Activated naive CD8-positive, alpha-beta T cell (primary cell): ENCODE data around the gene GRIA3.

Experiments used
- H3K27ac Mint-ChIP-seq: one replicate; pipeline ENCODE4 v1.8.0; 2021; ENCODE audit warnings: mixed read lengths
- H3K27me3 Mint-ChIP-seq: one replicate; pipeline ENCODE4 v1.8.0; 2021; ENCODE audit warnings: mixed read lengths
- H3K36me3 Mint-ChIP-seq: one replicate; pipeline ENCODE4 v1.8.0; 2021; ENCODE audit warnings: mixed read lengths
- H3K4me1 Mint-ChIP-seq: one replicate; pipeline ENCODE4 v1.8.0; 2021; ENCODE audit warnings: low read depth, mixed read lengths
- H3K4me3 Mint-ChIP-seq: one replicate; pipeline ENCODE4 v1.8.0; 2021; ENCODE audit warnings: mild to moderate bottlenecking, mixed read lengths
- H3K9me3 Mint-ChIP-seq: one replicate; pipeline ENCODE4 v1.8.0; 2021; ENCODE audit warnings: low read depth, mixed read lengths

Gene GRIA3

GRCh38 chrX:123217728-123218127, 33.6 kb downstream of the GRIA3 start:
- Mint-ChIP-seq H3K9me3 (no peaks in the 10 kb centered on the region), H3K27me3 (peaks cover 1% of the 10 kb centered on the region), H3K27ac (no peak overlapping the region), H3K4me1 (no peaks in the 10 kb centered on the region), H3K36me3 (no peaks in the 10 kb centered on the region), H3K4me3 (no peak overlapping the region)

DNA sequence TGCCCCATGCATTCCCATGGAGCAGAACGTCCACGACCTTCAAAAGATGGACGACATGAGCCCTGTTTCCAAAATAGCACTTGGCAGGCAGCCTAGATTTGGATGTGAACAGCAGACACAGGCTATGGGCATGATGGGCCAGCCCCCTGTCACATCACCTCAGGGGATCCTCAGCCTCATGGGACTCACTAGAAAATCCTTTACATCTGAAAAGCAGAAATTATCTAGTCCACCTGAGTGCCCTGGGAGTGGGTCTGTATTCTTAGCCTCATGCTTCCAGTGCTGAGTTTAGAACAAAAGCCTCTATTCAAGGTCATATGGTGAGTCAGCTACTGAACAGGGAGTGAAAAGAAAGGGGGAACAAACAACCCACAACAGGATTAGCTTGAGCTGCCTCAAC, 35.8 kb downstream of the GRIA3 start:
- Mint-ChIP-seq H3K4me3 (no peak overlapping the region), H3K4me1 (no peaks in the 10 kb centered on the region), H3K9me3 (no peaks in the 10 kb centered on the region)

GRCh38 chrX:123222920-123223319, 38.8 kb downstream of the GRIA3 start:
- H3K27me3 Mint-ChIP-seq: no peaks in the 10 kb centered on the region
- H3K4me3 Mint-ChIP-seq: no peak overlapping the region
- H3K9me3 Mint-ChIP-seq: no peaks in the 10 kb centered on the region
- no peak overlapping the region for H3K27ac Mint-ChIP-seq
- no peaks in the 10 kb centered on the region for H3K4me1 Mint-ChIP-seq
- H3K36me3 Mint-ChIP-seq: no peaks in the 10 kb centered on the region

More for the DNA sequence above, 35.8 kb downstream of the GRIA3 start:
- Mint-ChIP-seq H3K36me3 (no peaks in the 10 kb centered on the region), H3K27ac (no peak overlapping the region), H3K27me3 (no peaks in the 10 kb centered on the region)

GRCh38 chrX:123223409-123223808, 39.3 kb downstream of the GRIA3 start:
- H3K4me1 Mint-ChIP-seq: no peaks in the 10 kb centered on the region
- no peaks in the 10 kb centered on the region for H3K9me3 Mint-ChIP-seq
- no peak overlapping the region for H3K27ac Mint-ChIP-seq
- no peak overlapping the region for H3K4me3 Mint-ChIP-seq
- H3K27me3 Mint-ChIP-seq: no peaks in the 10 kb centered on the region
- H3K36me3 Mint-ChIP-seq: no peaks in the 10 kb centered on the region

GRCh38 chrX:123223859-123224258, 39.8 kb downstream of the GRIA3 start:
- Mint-ChIP-seq H3K9me3 (no peaks in the 10 kb centered on the region), H3K27me3 (no peaks in the 10 kb centered on the region), H3K27ac (no peak overlapping the region), H3K36me3 (no peaks in the 10 kb centered on the region), H3K4me3 (no peak overlapping the region), H3K4me1 (no peaks in the 10 kb centered on the region)

DNA sequence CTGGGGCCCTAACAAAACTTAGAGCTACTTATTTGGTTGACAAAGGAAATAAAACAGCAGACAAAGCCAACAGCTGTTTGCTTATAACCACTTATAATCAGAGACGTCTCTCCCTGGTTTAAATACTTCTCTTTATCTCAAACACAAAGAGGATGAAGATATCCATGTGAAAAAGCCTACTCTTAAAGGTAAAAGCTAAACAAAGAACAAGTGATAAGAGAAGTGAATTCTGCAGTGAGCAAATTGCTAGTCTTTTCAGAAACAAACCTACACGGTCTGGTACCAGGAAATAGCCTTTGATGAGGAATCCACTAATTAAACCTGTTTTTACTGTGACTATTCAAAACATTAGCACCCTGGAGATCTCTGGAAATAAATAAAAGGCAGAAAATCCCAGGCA, 46.7 kb downstream of the GRIA3 start:
- H3K27ac Mint-ChIP-seq: no peak overlapping the region
- H3K4me1 Mint-ChIP-seq: no peaks in the 10 kb centered on the region
- H3K36me3 Mint-ChIP-seq: no peaks in the 10 kb centered on the region
- H3K27me3 Mint-ChIP-seq: no peaks in the 10 kb centered on the region
- no peaks in the 10 kb centered on the region for H3K9me3 Mint-ChIP-seq
- H3K4me3 Mint-ChIP-seq: no peak overlapping the region

DNA sequence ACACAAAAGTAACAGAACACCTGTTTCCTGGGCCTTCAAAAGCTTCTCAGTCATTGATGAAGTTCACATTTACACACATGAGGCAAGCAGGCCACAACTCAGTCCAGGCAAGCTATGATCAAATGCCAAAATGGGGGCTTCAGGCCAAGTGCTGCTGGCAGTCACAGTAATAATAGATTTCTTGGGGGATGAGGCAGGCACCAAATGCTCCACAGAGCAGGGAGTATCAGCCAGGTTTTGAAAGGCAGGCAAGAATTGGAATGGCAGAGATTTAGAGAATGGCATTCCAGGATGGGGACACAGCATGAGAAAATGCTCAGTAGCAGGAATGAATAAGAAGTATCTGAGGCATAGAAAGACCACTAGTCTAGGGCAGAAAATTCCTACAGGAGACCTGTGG, 52.8 kb downstream of the GRIA3 start:
- H3K4me1 Mint-ChIP-seq: no peaks in the 10 kb centered on the region
- no peaks in the 10 kb centered on the region for H3K9me3 Mint-ChIP-seq
- H3K36me3 Mint-ChIP-seq: no peaks in the 10 kb centered on the region
- no peak overlapping the region for H3K27ac Mint-ChIP-seq
- H3K4me3 Mint-ChIP-seq: no peak overlapping the region
- H3K27me3 Mint-ChIP-seq: peaks cover 2% of the 10 kb centered on the region

DNA sequence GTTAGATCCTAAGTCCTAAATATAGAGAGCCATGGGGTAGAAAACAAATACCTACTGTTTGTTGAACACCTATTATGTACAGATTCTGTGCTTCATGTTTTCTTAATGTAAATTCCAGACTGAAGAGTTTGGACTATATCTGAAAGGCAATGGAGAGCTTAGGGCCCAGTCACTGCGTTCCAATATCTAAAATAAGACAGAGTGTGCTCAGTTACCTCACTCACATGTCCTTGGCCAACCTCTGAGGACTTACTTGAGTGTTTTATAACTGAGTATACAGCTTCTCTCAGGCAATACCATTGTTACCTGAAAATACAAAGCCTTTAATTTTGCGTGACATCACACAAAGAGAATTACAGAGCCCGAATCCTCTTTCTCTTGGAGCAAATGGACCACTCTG, 53.2 kb downstream of the GRIA3 start:
- no peak overlapping the region for H3K4me3 Mint-ChIP-seq
- no peak overlapping the region for H3K27ac Mint-ChIP-seq
- no peaks in the 10 kb centered on the region for H3K9me3 Mint-ChIP-seq
- H3K4me1 Mint-ChIP-seq: no peaks in the 10 kb centered on the region
- peaks cover 2% of the 10 kb centered on the region for H3K27me3 Mint-ChIP-seq
- H3K36me3 Mint-ChIP-seq: no peaks in the 10 kb centered on the region

GRCh38 chrX:123254457-123254856, 70.4 kb downstream of the GRIA3 start:
- Mint-ChIP-seq H3K9me3 (no peaks in the 10 kb centered on the region), H3K4me1 (no peaks in the 10 kb centered on the region), H3K4me3 (no peak overlapping the region), H3K36me3 (no peaks in the 10 kb centered on the region), H3K27ac (no peak overlapping the region), H3K27me3 (peaks cover 2% of the 10 kb centered on the region)

DNA sequence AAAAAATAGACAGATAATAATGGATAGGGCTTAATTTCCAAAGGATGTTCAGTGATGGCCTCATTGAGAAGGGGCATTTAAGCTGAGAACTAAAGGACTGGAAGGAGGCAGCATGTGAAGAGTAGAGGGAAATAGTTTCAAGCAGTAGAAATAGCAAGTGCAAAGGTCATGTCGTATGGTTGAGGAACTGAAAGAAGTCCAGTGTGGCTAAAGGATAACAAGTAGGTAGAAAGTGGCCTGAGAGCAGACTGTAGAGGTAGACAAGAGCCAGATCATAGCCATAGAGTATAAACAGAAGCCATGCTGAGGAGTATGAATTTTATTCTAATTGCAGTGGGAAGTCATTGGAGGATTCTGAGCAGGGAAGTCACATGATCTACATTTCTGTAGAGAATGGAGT, 72.3 kb downstream of the GRIA3 start:
- Mint-ChIP-seq H3K27me3 (peaks cover 2% of the 10 kb centered on the region), H3K4me3 (no peak overlapping the region), H3K27ac (no peak overlapping the region), H3K36me3 (no peaks in the 10 kb centered on the region), H3K9me3 (no peaks in the 10 kb centered on the region), H3K4me1 (no peaks in the 10 kb centered on the region)

DNA sequence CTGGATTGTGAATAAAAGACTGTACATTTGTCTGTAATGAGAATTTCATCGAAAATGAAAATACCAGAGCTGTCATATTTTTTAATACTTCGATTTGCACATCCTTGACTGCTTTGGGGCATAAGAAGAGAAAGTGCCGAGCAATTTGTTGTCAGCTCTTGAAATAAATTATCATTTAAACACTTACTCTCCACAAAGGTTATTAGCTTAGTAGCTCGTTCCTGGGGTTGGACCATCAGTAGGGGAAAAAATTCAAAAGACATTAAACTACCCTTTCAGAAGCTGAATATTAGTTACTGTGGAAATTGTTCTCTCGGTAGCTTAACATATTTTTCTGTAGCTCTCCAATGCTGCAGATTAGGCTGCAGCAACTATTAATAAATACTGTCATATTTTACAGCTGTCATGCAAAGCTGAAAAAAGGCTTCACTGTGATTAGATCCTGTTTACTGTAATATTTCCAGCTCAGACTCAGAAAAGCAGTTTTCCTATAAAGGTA, 76.9 kb downstream of the GRIA3 start:
- no peaks in the 10 kb centered on the region for H3K9me3 Mint-ChIP-seq
- no peak overlapping the region for H3K4me3 Mint-ChIP-seq
- H3K27ac Mint-ChIP-seq: no peak overlapping the region
- H3K36me3 Mint-ChIP-seq: no peaks in the 10 kb centered on the region
- no peaks in the 10 kb centered on the region for H3K27me3 Mint-ChIP-seq
- H3K4me1 Mint-ChIP-seq: no peaks in the 10 kb centered on the region

GRCh38 chrX:123263270-123263669, 79.2 kb downstream of the GRIA3 start:
- no peaks in the 10 kb centered on the region for H3K36me3 Mint-ChIP-seq
- no peak overlapping the region for H3K27ac Mint-ChIP-seq
- H3K4me3 Mint-ChIP-seq: no peak overlapping the region
- no peaks in the 10 kb centered on the region for H3K4me1 Mint-ChIP-seq
- no peaks in the 10 kb centered on the region for H3K9me3 Mint-ChIP-seq
- no peaks in the 10 kb centered on the region for H3K27me3 Mint-ChIP-seq

GRCh38 chrX:123263747-123264146, 79.7 kb downstream of the GRIA3 start:
- no peak overlapping the region for H3K4me3 Mint-ChIP-seq
- no peak overlapping the region for H3K27ac Mint-ChIP-seq
- no peaks in the 10 kb centered on the region for H3K4me1 Mint-ChIP-seq
- H3K27me3 Mint-ChIP-seq: no peaks in the 10 kb centered on the region
- no peaks in the 10 kb centered on the region for H3K9me3 Mint-ChIP-seq
- no peaks in the 10 kb centered on the region for H3K36me3 Mint-ChIP-seq

DNA sequence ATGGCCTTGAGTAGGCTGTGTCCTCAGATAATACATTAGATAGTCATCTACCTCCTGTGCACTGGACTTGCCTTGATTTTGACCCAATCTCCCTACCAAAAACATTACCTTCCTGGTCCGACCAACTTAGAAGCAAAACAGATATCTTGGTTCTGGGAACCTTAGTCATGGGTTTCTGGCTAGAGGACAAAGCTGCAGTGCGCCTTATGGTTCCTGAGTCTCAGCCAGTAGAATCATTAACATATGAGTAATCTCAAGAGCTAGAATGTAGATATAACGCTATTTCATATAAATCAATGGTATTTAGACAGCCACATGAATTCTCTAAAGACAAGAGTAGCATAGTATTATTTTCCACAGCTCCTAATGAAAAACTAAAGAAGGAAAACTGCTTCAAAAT, 83.1 kb downstream of the GRIA3 start:
- no peaks in the 10 kb centered on the region for H3K36me3 Mint-ChIP-seq
- no peaks in the 10 kb centered on the region for H3K9me3 Mint-ChIP-seq
- H3K4me3 Mint-ChIP-seq: no peak overlapping the region
- H3K27ac Mint-ChIP-seq: no peak overlapping the region
- no peaks in the 10 kb centered on the region for H3K4me1 Mint-ChIP-seq
- no peaks in the 10 kb centered on the region for H3K27me3 Mint-ChIP-seq

DNA sequence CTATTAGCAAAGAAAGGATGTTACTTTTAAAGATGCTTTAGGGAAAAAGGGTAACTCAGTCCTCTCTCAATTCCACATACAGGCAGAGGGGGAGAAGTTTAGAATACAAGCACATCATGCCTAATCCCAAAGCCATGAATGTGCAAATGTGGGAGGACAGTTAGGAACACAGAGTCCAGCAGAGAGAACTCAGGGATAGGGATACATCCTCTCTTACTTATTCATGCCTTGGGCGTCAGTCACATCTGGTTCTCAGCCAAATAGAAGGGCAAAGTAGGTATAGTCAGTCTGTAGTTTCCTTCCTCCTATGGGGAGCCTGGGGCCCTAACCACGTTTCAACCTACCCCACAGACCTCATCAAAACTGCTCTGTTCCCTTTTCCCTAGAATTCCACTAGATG, 87.8 kb downstream of the GRIA3 start:
- Mint-ChIP-seq H3K36me3 (no peaks in the 10 kb centered on the region), H3K4me1 (no peaks in the 10 kb centered on the region), H3K27me3 (no peaks in the 10 kb centered on the region), H3K4me3 (no peak overlapping the region), H3K9me3 (no peaks in the 10 kb centered on the region), H3K27ac (no peak overlapping the region)

- no peaks in the 10 kb centered on the region for H3K27me3 Mint-ChIP-seq
- no peaks in the 10 kb centered on the region for H3K36me3 Mint-ChIP-seq
- H3K4me3 Mint-ChIP-seq: no peak overlapping the region
- H3K4me1 Mint-ChIP-seq: no peaks in the 10 kb centered on the region
- no peaks in the 10 kb centered on the region for H3K9me3 Mint-ChIP-seq
- no peak overlapping the region for H3K27ac Mint-ChIP-seq
Observed at GRCh38 chrX:123272630-123273029, 88.6 kb downstream of the GRIA3 start.

GRCh38 chrX:123274796-123275195, 90.7 kb downstream of the GRIA3 start:
- H3K36me3 Mint-ChIP-seq: no peaks in the 10 kb centered on the region
- H3K27ac Mint-ChIP-seq: no peak overlapping the region
- no peaks in the 10 kb centered on the region for H3K4me1 Mint-ChIP-seq
- H3K27me3 Mint-ChIP-seq: no peaks in the 10 kb centered on the region
- H3K4me3 Mint-ChIP-seq: no peak overlapping the region
- no peaks in the 10 kb centered on the region for H3K9me3 Mint-ChIP-seq
